ENCODE data around the gene FTO. TPM values are rescaled to one million over a fixed set of nuclear protein-coding genes. Genes with fewer than 3 reads are reported as not detected.

FTO gene
- total RNA-seq, 4 donors from 2014 or later: 64.4 to 116 (median 71.3) TPM

DNA sequence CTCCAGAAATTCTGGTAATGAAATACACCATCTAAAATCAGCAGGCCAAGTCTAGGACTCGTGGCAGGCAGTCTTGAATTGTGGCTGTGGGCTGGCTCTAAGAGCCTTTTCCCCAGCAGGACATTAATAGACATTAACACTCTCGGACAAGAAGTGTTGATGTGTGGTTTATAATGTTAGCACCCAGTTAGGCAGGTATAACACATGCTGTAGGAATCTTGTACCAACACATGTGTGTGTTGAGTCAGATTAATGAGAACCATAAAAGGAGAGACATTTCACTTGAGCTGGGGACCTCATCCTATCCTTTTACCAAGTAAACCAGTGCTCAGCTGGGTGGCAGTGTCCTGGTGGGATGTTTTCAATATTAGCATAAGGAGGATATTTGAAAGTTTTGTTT, 264.5 kb downstream of the FTO start:
- no peak overlapping the region for H3K27ac ChIP-seq
- H3K4me3 ChIP-seq: no peak overlapping the region
- no peaks in the 10 kb centered on the region for H3K36me3 ChIP-seq
- DNase-seq (ENCODE audit: low spot score in 2 of 2): no peak
- WGBS: 54% methylated on average over 2 of the region's 2 CpGs
- no peaks in the 10 kb centered on the region for H3K4me1 ChIP-seq
- TF ChIP-seq POLR2A (IDR thresholded peaks at IDR 0.05) (no peak), EP300 (IDR thresholded peaks at IDR 0.05) (no peak), POLR2AphosphoS5 (IDR thresholded peaks at IDR 0.05) (no peak)
- TF ChIP-seq, protein P1, sequence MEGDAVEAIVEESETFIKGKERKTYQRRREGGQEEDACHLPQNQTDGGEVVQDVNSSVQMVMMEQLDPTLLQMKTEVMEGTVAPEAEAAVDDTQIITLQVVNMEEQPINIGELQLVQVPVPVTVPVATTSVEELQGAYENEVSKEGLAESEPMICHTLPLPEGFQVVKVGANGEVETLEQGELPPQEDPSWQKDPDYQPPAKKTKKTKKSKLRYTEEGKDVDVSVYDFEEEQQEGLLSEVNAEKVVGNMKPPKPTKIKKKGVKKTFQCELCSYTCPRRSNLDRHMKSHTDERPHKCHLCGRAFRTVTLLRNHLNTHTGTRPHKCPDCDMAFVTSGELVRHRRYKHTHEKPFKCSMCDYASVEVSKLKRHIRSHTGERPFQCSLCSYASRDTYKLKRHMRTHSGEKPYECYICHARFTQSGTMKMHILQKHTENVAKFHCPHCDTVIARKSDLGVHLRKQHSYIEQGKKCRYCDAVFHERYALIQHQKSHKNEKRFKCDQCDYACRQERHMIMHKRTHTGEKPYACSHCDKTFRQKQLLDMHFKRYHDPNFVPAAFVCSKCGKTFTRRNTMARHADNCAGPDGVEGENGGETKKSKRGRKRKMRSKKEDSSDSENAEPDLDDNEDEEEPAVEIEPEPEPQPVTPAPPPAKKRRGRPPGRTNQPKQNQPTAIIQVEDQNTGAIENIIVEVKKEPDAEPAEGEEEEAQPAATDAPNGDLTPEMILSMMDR (IDR thresholded peaks at IDR 0.05): no peak
- H3K9me3 ChIP-seq: no peaks in the 10 kb centered on the region
- H3K27me3 ChIP-seq: no peaks in the 10 kb centered on the region

DNA sequence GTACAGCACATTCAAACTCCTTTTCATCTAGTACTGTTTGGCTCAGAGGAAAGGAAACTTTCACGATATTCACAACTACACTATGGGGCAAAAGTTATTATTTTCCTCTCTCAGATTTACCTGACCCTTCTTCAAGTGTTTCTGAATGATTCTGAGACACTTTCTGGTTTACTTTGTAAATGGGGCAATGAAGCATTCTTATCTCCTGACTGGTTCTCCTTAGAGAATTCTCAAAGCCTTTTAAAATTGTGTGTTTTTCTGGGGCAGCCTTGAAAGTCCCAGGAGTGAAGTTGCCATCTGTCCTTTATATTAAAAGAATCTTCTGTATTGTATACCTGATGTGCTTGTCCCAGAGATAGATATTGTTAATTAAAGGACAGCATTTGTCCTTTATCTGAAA, 264.9 kb downstream of the FTO start:
- H3K4me1 ChIP-seq: no peaks in the 10 kb centered on the region
- no peaks in the 10 kb centered on the region for H3K36me3 ChIP-seq
- H3K4me3 ChIP-seq: no peak overlapping the region
- WGBS: 68% methylated on average over 1 of the region's 1 CpG
- H3K27ac ChIP-seq: no peak overlapping the region
- no peaks in the 10 kb centered on the region for H3K27me3 ChIP-seq
- DNase-seq (ENCODE audit: low spot score in 2 of 2): no peak
- TF ChIP-seq POLR2A (IDR thresholded peaks at IDR 0.05): no peak
- TF ChIP-seq, protein P1 (IDR thresholded peaks at IDR 0.05): no peak
- TF ChIP-seq EP300 (IDR thresholded peaks at IDR 0.05): no peak
- TF ChIP-seq POLR2AphosphoS5 (IDR thresholded peaks at IDR 0.05): no peak
- no peaks in the 10 kb centered on the region for H3K9me3 ChIP-seq

DNA sequence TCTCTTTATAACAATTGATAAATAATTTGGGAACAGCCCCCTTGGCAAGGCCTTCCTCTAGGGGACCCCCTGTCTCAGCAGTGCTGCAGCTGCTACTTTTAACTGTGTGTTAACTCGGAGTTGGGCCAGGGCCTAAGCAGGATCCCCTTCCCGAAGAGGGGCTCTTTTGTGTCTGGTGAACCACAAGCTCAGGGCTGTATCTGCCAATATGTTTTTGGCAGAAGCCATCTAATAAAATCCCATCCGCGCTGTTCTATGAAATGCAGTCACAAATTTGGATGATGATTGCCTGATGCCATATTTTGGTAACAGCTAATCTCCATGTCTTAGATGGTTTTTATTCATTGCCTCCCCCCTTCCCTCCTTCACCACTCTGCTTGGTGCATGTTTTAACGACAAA, 267.7 kb downstream of the FTO start:
- Histone ChIP-seq H3K27ac (no peak overlapping the region), H3K4me1 (no peaks in the 10 kb centered on the region), H3K4me3 (no peak overlapping the region), H3K9me3 (no peaks in the 10 kb centered on the region), H3K27me3 (no peaks in the 10 kb centered on the region), H3K36me3 (no peaks in the 10 kb centered on the region)
- 78% methylated on average over 5 of the region's 5 CpGs for WGBS
- TF ChIP-seq, protein P1 (IDR thresholded peaks at IDR 0.05): no peak
- no peak for TF ChIP-seq EP300 (IDR thresholded peaks at IDR 0.05)
- TF ChIP-seq POLR2A (IDR thresholded peaks at IDR 0.05): no peak
- TF ChIP-seq POLR2AphosphoS5 (IDR thresholded peaks at IDR 0.05): no peak
- no peak for DNase-seq (ENCODE audit: low spot score in 2 of 2)

DNA sequence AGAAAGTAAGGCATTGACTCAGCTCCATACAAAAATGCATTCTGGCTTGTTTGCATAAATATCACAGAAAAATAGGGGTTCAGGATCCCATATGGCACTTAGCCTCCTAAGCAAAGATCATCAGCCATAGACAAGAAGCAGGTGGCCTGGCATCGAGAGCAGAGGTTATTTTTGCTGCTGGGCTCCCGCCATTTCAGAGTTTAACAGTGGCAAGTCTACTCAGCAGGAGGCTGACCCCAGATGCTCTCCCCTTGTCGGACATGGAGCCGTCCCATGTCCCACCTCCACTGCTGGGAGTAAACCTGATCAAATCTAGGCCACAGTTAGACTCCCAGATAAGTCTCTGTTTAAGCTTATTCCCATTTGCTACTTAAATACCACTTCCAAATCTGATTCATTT, 269.1 kb downstream of the FTO start:
- H3K4me3 ChIP-seq: no peak overlapping the region
- TF ChIP-seq POLR2AphosphoS5 (IDR thresholded peaks at IDR 0.05) (no peak), EP300 (IDR thresholded peaks at IDR 0.05) (no peak), POLR2A (IDR thresholded peaks at IDR 0.05) (no peak)
- no peaks in the 10 kb centered on the region for H3K36me3 ChIP-seq
- no peaks in the 10 kb centered on the region for H3K4me1 ChIP-seq
- no peak overlapping the region for H3K27ac ChIP-seq
- no peak for DNase-seq (ENCODE audit: low spot score in 2 of 2)
- no peaks in the 10 kb centered on the region for H3K27me3 ChIP-seq
- WGBS: 100% methylated on average over 4 of the region's 4 CpGs
- no peaks in the 10 kb centered on the region for H3K9me3 ChIP-seq

DNA sequence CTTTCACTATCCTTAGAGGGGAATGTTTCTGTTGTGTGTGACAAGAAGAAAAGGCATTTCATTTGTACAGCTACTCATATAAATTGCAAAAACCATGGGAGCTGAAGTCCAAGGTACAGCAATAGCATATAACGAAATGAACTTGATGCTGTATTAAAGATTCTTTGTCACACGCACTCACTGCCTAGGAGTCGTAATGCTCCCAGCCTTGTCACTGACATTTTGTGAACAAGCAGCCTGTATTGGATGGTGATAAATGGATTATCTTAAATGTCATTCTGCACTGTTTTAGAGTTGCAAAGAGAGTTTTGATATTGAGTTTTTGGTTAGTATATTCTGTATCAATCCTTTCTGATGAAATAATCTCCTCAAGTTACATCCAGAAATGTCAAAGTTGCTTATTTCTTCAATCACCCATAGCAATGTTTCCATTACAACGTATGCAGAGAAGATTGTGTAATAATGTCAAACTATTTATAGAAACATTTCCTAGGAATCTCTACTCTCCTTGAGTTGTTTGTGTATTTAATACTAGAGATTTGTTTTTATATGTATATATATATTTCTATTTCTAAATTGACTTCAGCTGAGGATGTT, 270.6 kb downstream of the FTO start:
- Histone ChIP-seq H3K4me3 (no peak overlapping the region), H3K27me3 (no peaks in the 10 kb centered on the region), H3K27ac (no peak overlapping the region), H3K4me1 (no peaks in the 10 kb centered on the region), H3K9me3 (no peaks in the 10 kb centered on the region), H3K36me3 (no peaks in the 10 kb centered on the region)
- 78% methylated on average over 4 of the region's 4 CpGs for WGBS
- TF ChIP-seq EP300 (IDR thresholded peaks at IDR 0.05): no peak
- no peak for TF ChIP-seq POLR2AphosphoS5 (IDR thresholded peaks at IDR 0.05)
- TF ChIP-seq POLR2A (IDR thresholded peaks at IDR 0.05): no peak
- TF ChIP-seq, protein P1 (IDR thresholded peaks at IDR 0.05): no peak
- no peak for DNase-seq (ENCODE audit: low spot score in 2 of 2)

DNA sequence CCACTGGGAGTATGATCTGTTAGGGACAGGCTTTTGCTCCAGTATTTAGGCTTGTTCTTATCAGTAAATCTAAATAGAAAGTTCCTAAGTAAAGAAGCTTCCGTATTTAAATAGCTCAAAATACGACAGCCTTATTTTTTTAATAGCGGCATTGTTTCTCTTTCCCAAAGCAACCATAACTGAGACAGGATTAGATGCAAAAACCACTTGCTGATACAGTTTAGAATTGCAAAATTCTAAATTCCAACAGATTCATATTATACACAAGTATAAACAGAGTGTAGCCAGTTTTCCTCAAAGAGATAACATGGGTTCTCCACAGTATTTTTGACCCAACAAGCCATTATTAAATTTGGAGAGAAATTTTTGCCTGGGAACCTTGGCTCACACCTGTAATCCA, 276.7 kb downstream of the FTO start:
- peak overlapping the region; percentile 39 for H3K27ac ChIP-seq
- H3K27me3 ChIP-seq: no peaks in the 10 kb centered on the region
- TF ChIP-seq EP300 (IDR thresholded peaks at IDR 0.05) (no peak), POLR2AphosphoS5 (IDR thresholded peaks at IDR 0.05) (no peak), POLR2A (IDR thresholded peaks at IDR 0.05) (no peak)
- TF ChIP-seq, protein P1 (IDR thresholded peaks at IDR 0.05): no peak
- WGBS: 95% methylated on average over 3 of the region's 3 CpGs
- DNase-seq (ENCODE audit: low spot score in 2 of 2): no peak
- no peaks in the 10 kb centered on the region for H3K36me3 ChIP-seq
- H3K4me3 ChIP-seq: no peak overlapping the region
- H3K4me1 ChIP-seq: peaks cover 26% of the 10 kb centered on the region
- H3K9me3 ChIP-seq: no peaks in the 10 kb centered on the region
